A549 treated with DMSO at 1 μM for 4 hours (cell line): ENCODE data around the gene PRDM12. TPM values are rescaled to one million over a fixed set of nuclear protein-coding genes. Genes with fewer than 3 reads are reported as not detected.

Experiments used
- total RNA-seq: library from RNA; stranded (reverse); fragments of 200-300 nt; extraction: Qiagen RNA extraction; gene quantifications from 5 replicates; pipeline ENCODE4 v1.2.3, GENCODE V29; 2022; ENCODE audit warnings: low read depth

The PRDM12 gene
- total RNA-seq = 0.26 to 0.34 TPM (median 0.28 TPM) in 5 replicates

DNA sequence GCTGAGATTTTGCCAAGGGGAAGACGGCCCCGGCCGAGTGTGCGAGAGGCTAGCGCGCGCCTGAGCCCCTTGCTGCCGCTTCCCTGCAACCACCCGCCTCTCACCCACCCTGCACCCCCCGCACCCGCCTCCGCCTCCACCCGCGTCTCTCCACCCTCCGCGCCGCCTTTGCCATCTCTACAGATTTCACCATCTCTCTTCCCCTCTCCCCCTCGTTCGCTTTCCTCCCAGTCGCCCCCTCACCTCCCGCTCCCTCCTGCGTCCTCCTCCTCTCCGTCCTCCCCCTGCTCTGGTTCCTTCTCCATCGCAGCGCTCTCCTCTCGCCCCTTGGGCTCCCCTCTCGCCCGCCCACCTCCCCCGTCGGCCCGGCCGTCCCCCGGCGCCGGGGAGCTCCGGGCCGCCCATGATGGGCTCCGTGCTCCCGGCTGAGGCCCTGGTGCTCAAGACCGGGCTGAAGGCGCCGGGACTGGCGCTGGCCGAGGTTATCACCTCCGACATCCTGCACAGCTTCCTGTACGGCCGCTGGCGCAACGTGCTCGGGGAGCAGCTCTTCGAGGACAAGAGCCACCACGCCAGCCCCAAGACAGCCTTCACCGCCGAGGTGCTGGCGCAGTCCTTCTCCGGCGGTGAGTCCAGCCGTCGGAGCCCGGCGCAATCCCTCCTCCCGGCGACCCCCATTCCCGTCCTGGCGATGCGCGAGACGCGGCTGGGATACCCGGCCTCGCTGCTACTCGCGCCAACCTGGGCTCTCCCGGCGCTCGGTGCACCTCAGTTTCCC is at the start of gene PRDM12:
PRDM12 (plus strand) TSS at position 344 of the 778 bp plus-strand sequence; CDS start at position 404, 60 bp downstream.

DNA sequence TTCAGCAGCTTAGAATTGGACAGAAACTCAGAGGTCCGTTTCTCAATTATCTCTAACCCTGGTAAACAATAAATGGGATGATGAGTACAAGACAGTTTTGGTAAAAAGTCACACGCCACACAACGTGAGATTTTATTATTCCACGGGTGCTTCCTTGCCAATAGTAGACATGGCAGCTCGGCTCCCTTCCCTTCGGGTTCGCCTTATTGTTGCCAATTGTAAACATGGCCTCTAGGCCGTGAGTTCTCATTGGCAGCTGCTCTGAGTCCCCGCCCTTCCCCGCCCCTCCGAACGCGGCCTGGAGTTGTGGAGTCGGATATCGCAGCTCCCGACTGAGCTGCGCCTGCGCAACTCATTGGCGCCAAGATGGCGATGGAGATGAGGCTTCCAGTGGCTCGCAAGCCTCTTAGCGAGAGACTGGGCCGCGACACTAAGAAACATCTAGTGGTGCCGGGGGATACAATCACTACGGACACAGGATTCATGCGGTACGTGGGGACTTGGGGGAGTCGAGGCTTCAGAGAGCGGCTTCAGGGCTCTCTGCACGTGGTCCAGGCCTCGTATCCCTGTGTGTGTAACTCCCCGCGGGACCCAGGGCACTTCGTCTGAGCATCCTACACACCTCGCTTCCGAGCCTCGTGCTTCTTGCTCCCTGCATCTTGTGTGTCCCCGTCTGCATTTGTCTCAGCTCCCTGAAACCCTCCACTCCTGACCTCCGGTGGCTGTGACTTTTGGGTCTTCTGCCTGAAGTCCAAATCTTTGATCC is 29.2 kb downstream of the PRDM12 start, which contains the start of gene EXOSC2:
EXOSC2 (plus strand) TSS at position 355 of the 766 bp plus-strand sequence; CDS start at position 367, 12 bp downstream.

Other genes with a start within 250 kb of the PRDM12 start
- 14.7 to 17.4 TPM (median 15.4 TPM) in 5 replicates for gene ASS1, start 219.6 kb upstream of the PRDM12 start, total RNA-seq
- gene FUBP3, start 85.0 kb upstream of the PRDM12 start, total RNA-seq = 48.8 to 58.4 TPM (median 54.2 TPM) in 5 replicates
- gene EXOSC2, start 29.2 kb downstream of the PRDM12 start, total RNA-seq = 59.4 to 72.7 TPM (median 60.8 TPM) in 5 replicates
- gene ABL1, start 170.7 kb downstream of the PRDM12 start, total RNA-seq = 40.7 to 58.9 TPM (median 52.2 TPM) in 5 replicates
- gene QRFP, start 232.2 kb downstream of the PRDM12 start, total RNA-seq = not detected in 5 replicates